Measurements from ENCODE around the gene COL26A1. TPM values are rescaled to one million over a fixed set of nuclear protein-coding genes. Genes with fewer than 3 reads are reported as not detected.

Gene COL26A1
- total RNA-seq, 1 experiment from 2014 or later: 0.43 TPM

- Histone ChIP-seq H3K36me3 (ENCODE audit: insufficient read depth, low read length, poor library complexity, severe bottlenecking) (no peaks in the 10 kb centered on the region), H3K4me1 (ENCODE audit: insufficient read depth, low read length, poor library complexity, severe bottlenecking) (no peaks in the 10 kb centered on the region), H3K27ac (ENCODE audit: low read depth, low read length, poor library complexity, severe bottlenecking) (no peak overlapping the region), H3K27me3 (replicated peaks; ENCODE audit: insufficient read depth, low read depth, low read length, poor library complexity) (no peaks in the 10 kb centered on the region), H3K4me3 (ENCODE audit: low read depth, low read length, poor library complexity, severe bottlenecking) (no peak overlapping the region), H3K9me3 (ENCODE audit: low read depth, low read length, poor library complexity, severe bottlenecking) (no peaks in the 10 kb centered on the region)
- TF ChIP-seq CTCF (conservative IDR thresholded peaks at IDR 0.05; ENCODE audit: low read depth, low read length) (no peak), EZH2 (IDR thresholded peaks at IDR 0.05; ENCODE audit: borderline replicate concordance, low read depth, low read length, poor library complexity, severe bottlenecking) (no peak)
- POLR2A ChIA-PET (ENCODE audit: low non-redundant PET): no interaction called here
- BruUV-seq (replicated peaks): no TSS peak
- CTCF ChIA-PET: no interaction called here
- no peak for DNase-seq (ENCODE audit: low spot score)
- intact Hi-C loops (cut with micrococcal nuclease; ENCODE audit: unreplicated experiment): loop anchor here (10.0 kb wide), 1 partner anchor 182 kb away; the partner anchor contains the start of gene IFT22
These were observed 143.9 kb downstream of the COL26A1 start for GRCh38 chr7:101506531-101506930.

GRCh38 chr7:101507327-101507726, 144.7 kb downstream of the COL26A1 start:
- no TSS peak for BruUV-seq (replicated peaks)
- no peaks in the 10 kb centered on the region for H3K27me3 ChIP-seq (replicated peaks; ENCODE audit: insufficient read depth, low read depth, low read length, poor library complexity)
- no peak for TF ChIP-seq CTCF (conservative IDR thresholded peaks at IDR 0.05; ENCODE audit: low read depth, low read length)
- no peak for TF ChIP-seq EZH2 (IDR thresholded peaks at IDR 0.05; ENCODE audit: borderline replicate concordance, low read depth, low read length, poor library complexity, severe bottlenecking)
- no peak overlapping the region for H3K4me3 ChIP-seq (ENCODE audit: low read depth, low read length, poor library complexity, severe bottlenecking)
- CTCF ChIA-PET: no interaction called here
- intact Hi-C loops (cut with micrococcal nuclease; ENCODE audit: unreplicated experiment): loop anchor here (10.0 kb wide), 1 partner anchor 183 kb away; the partner anchor contains the start of gene IFT22
- DNase-seq (ENCODE audit: low spot score): no peak
- no peaks in the 10 kb centered on the region for H3K9me3 ChIP-seq (ENCODE audit: low read depth, low read length, poor library complexity, severe bottlenecking)
- H3K36me3 ChIP-seq (ENCODE audit: insufficient read depth, low read length, poor library complexity, severe bottlenecking): no peaks in the 10 kb centered on the region
- POLR2A ChIA-PET (ENCODE audit: low non-redundant PET): no interaction called here
- no peak overlapping the region for H3K27ac ChIP-seq (ENCODE audit: low read depth, low read length, poor library complexity, severe bottlenecking)
- no peaks in the 10 kb centered on the region for H3K4me1 ChIP-seq (ENCODE audit: insufficient read depth, low read length, poor library complexity, severe bottlenecking)

- no TSS peak for BruUV-seq (replicated peaks)
- DNase-seq (ENCODE audit: low spot score): peak; percentile 86
- Histone ChIP-seq H3K4me1 (ENCODE audit: insufficient read depth, low read length, poor library complexity, severe bottlenecking) (no peaks in the 10 kb centered on the region), H3K9me3 (ENCODE audit: low read depth, low read length, poor library complexity, severe bottlenecking) (no peaks in the 10 kb centered on the region), H3K4me3 (ENCODE audit: low read depth, low read length, poor library complexity, severe bottlenecking) (no peak overlapping the region), H3K27me3 (replicated peaks; ENCODE audit: insufficient read depth, low read depth, low read length, poor library complexity) (no peaks in the 10 kb centered on the region), H3K27ac (ENCODE audit: low read depth, low read length, poor library complexity, severe bottlenecking) (no peak overlapping the region), H3K36me3 (ENCODE audit: insufficient read depth, low read length, poor library complexity, severe bottlenecking) (no peaks in the 10 kb centered on the region)
- intact Hi-C loops (cut with micrococcal nuclease; ENCODE audit: unreplicated experiment): loop anchor here (2.0 to 10.0 kb wide), 2 partner anchors 143 to 183 kb away; partner anchors contain the start of gene IFT22
- TF ChIP-seq EZH2 (IDR thresholded peaks at IDR 0.05; ENCODE audit: borderline replicate concordance, low read depth, low read length, poor library complexity, severe bottlenecking) (no peak), CTCF (conservative IDR thresholded peaks at IDR 0.05; ENCODE audit: low read depth, low read length) (peak; percentile 98)
- POLR2A ChIA-PET (ENCODE audit: low non-redundant PET): no interaction called here
- CTCF ChIA-PET: no interaction called here
These were observed 145.1 kb downstream of the COL26A1 start for GRCh38 chr7:101507791-101508252.

Measured in A673 (cell line).